ENCODE measurements around the gene AIFM2. TPM values are rescaled to one million over a fixed set of nuclear protein-coding genes. Genes with fewer than 3 reads are reported as not detected.
"Not testable (repeated sequence)": the region's sequence is repeated elsewhere in the genome, so short reads cannot be mapped to it uniquely, and the experiment has no call there.

AIFM2 gene
- total RNA-seq, 1 donor from 2014 or later, result 3.7 TPM

DNA sequence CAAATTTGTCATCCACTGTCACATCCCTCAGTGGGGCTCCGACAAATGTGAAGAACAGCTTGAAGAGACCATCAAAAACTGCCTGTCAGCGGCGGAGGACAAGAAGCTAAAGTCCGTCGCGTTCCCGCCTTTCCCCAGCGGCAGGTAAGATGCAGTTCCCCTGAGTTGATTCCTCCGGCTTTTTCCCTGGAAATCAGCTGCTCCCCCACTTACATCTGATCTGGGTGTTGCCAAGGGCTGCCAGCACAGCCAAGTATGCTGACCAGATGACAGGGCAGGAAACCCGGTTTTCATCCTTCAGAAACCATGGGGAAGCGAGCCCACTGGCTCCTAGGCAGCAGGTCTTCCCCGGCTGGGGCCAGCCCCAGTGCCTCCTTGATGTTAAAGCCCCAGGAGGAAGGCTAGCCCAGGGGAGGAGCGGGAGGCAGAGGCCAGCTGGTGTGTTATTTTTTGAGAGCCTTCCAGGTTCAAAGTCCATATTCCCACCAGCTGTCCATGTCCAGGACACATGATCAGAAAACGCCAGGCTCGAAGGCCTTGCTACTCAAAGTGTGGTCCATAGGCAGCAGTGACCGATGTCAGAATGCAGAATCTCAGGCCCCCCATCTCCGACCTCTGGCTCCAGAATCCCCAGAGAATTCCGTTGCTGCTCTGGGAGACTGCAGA lies 23.4 kb downstream of the AIFM2 start:
- TF ChIP-seq, protein P1, sequence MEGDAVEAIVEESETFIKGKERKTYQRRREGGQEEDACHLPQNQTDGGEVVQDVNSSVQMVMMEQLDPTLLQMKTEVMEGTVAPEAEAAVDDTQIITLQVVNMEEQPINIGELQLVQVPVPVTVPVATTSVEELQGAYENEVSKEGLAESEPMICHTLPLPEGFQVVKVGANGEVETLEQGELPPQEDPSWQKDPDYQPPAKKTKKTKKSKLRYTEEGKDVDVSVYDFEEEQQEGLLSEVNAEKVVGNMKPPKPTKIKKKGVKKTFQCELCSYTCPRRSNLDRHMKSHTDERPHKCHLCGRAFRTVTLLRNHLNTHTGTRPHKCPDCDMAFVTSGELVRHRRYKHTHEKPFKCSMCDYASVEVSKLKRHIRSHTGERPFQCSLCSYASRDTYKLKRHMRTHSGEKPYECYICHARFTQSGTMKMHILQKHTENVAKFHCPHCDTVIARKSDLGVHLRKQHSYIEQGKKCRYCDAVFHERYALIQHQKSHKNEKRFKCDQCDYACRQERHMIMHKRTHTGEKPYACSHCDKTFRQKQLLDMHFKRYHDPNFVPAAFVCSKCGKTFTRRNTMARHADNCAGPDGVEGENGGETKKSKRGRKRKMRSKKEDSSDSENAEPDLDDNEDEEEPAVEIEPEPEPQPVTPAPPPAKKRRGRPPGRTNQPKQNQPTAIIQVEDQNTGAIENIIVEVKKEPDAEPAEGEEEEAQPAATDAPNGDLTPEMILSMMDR (conservative IDR thresholded peaks at IDR 0.05; ENCODE audit: low read depth, low read length), result no peak
- H3K4me3 ChIP-seq (ENCODE audit: low read depth, low read length), result no peak overlapping the region
- DNase-seq (ENCODE audit: low read depth), result no peak

DNA sequence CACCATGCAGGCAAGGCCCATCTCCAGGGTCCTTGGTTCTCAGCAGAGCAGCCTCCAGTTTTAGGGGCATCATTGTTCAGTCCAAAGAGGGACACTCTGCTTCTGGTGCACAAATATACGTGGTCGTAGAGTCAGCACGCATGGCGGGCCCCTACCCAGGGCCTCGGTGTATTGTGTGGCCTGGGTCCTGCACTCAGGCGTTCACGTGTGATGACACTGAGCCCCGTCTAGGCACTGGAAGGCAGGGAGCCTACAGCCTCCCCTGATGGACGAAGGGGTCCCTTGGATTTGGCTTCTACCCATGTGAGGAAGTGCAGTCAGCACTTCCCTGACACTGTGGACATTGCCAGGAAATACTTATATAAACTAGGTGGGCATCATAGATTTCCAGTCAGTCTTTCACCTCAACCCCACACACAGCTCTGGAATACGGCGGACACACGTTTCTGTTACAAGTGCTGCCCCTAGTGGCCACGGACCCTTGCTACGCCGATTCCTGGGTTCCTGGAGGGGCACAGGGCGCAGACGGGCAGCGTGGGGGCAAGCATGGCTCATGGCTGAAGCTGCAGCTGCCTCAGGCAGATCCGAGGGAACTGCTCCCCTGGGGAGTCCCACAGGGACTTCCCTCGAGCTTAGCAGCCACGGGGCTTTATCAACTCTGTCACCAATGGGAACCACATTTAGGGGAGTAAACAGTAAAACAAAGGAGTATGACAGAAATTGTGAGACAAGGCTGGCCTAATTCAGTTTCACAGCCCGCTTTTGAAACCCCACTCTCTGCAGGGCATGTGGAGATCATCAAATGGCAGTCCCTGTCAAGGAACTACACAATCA lies 25.4 kb downstream of the AIFM2 start:
- H3K4me3 ChIP-seq (ENCODE audit: low read depth, low read length), result no peak overlapping the region
- no peak for DNase-seq (ENCODE audit: low read depth)
- TF ChIP-seq, protein P1 (conservative IDR thresholded peaks at IDR 0.05; ENCODE audit: low read depth, low read length), result peak; percentile 57

DNA sequence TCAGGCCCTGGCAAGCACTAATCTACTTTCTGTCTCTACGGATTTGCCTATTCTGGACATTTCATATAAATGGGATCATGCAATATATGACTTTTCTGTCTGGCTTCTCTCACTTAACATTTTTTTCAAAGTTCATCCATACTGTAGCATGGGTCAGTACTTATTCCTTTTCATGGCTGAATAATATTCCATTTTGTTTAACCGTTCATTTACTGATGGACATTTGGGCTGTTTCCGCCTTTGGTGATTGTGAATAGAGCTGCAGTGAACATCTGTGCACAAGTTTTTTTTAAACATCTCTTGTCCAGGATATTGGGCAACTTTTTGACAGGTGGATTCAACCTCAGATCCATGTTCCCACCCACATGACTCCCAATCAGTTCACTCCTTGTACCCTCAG lies 31.0 kb downstream of the AIFM2 start:
- no peak for DNase-seq (ENCODE audit: low read depth)
- TF ChIP-seq, protein P1 (conservative IDR thresholded peaks at IDR 0.05; ENCODE audit: low read depth, low read length), result no peak
- H3K4me3 ChIP-seq (ENCODE audit: low read depth, low read length), result no peak overlapping the region

DNA sequence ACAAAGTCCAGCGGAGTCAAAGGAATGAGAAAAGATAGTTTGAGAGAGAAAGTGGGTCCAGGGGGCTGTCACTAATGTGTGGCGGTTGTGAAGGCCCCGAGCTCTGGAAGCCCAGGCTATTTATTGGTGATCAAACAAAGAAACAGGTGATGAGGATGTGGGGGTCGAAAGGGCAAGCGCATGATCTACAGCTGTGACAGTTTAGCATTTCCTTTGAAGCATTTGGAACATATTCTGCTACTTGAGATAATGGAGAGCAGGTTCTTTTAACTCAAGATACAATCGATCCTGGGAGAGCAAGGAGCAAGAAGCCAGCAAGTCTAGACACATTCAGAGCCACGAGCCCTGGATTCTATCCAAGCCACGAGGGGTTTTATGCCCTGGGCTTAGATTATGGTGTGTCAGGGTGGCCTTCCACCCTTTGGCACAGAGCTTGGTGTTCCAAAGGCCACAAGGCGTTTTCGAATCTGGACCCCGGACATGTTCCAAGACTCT lies 31.5 kb downstream of the AIFM2 start:
- not testable (repeated sequence) for DNase-seq (ENCODE audit: low read depth)

DNA sequence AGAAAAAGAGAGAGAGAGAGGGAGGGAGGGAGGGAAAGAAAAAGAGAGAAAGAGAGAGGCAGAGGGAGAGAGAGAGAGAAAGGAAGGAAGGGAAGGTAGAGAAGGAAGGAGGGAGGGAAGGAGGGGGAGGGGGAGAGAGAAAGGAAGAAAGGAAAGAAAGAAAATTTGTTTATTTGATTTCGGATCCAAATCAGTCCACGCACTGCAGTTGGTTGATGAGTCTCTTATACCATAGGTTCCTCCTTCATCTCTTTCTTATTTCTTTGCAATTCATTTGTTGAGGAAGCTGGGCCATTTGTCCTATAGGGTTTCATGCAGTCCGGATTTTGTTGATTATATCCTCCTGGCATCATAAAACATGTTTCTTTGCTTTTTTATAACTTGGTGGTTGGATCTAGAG lies 34.4 kb downstream of the AIFM2 start:
- TF ChIP-seq, protein P1 (conservative IDR thresholded peaks at IDR 0.05; ENCODE audit: low read depth, low read length), result no peak
- no peak overlapping the region for H3K4me3 ChIP-seq (ENCODE audit: low read depth, low read length)
- no peak for DNase-seq (ENCODE audit: low read depth)

More for the DNA sequence above, 31.5 kb downstream of the AIFM2 start:
- H3K4me3 ChIP-seq (ENCODE audit: low read depth, low read length), result not testable (repeated sequence)

DNA sequence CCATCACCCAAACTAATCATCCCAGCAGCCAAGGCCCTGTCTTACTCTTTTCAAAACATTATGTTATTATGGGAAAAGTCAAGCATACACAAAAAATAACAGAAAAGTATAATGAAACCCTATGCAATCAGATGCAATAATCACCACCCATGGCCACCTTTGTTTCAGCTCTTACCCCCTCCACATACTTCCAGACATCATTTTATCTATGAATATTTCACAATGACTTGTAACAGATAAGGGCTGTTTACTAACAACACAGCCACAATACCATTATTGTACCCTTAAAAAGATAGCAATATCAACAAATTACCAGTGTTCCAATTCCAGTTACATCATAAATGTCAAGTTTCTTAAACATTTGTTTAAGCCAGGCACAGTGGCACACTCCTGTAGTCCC lies 35.2 kb downstream of the AIFM2 start:
- no peak overlapping the region for H3K4me3 ChIP-seq (ENCODE audit: low read depth, low read length)
- no peak for DNase-seq (ENCODE audit: low read depth)
- TF ChIP-seq, protein P1 (conservative IDR thresholded peaks at IDR 0.05; ENCODE audit: low read depth, low read length), result no peak

DNA sequence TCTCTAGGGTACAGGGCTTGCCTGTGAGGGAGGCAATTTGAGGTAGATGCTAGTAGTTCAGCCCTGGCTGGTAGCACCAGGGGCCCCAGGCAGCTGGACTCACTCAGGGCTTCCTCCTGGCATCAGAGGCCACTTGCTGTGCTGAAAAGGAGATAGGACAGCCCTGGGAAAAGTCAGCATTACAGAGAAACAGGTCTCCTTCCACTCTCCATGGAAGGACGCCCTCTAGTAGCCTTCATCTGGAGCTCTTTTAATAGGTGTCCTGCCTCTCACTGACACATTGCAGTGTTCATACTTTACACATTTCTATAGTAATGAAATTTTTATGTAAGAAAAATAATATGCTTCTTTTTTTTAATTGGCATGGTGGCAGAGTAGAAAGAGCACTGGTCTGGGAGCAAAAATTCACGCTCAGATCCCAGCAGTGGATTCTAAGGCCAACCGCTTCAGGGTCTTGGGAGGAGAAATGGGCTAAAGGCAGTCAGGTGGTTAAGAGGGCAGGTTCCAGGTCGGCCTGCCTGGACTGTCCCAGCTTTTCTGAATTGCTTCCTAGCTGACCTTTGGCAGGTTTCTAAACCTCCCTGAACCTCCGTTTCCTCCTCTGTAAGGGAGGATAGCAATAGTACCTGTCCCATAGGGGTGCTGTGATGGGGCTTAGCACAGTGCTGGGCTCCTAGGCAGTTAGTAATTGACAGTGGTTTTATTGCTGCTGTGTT lies 35.8 kb downstream of the AIFM2 start:
- no peak for DNase-seq (ENCODE audit: low read depth)
- TF ChIP-seq, protein P1 (conservative IDR thresholded peaks at IDR 0.05; ENCODE audit: low read depth, low read length), result no peak
- H3K4me3 ChIP-seq (ENCODE audit: low read depth, low read length), result no peak overlapping the region

Measured in epithelial cell of proximal tubule (primary cell).